Ishikawa (cell line): ENCODE results near the gene S100A14.

Source experiments
- CEBPB ChIP-seq: IDR thresholded peaks from 2 replicates; pipeline ENCODE4 v1.6.1; 2012
- CREB1 ChIP-seq: IDR thresholded peaks from 2 replicates; pipeline ENCODE4 v1.6.1; 2012; ENCODE audit warnings: low read depth
- EGR1 ChIP-seq: IDR thresholded peaks from 2 replicates; pipeline ENCODE4 v1.6.1; 2012
- EP300 ChIP-seq: IDR thresholded peaks from 2 replicates; pipeline ENCODE4 v1.6.1; 2012; ENCODE audit warnings: borderline replicate concordance
- FOXM1 ChIP-seq: IDR thresholded peaks from 2 replicates; pipeline ENCODE4 v1.6.1; 2012; ENCODE audit warnings: low read depth, borderline replicate concordance
- MAX ChIP-seq: IDR thresholded peaks from 2 replicates; pipeline ENCODE4 v1.6.1; 2012
- NFIC ChIP-seq: IDR thresholded peaks from 2 replicates; pipeline ENCODE4 v1.6.1; 2012
- RAD21 ChIP-seq: IDR thresholded peaks from 2 replicates; pipeline ENCODE4 v1.6.1; 2012; ENCODE audit warnings: low read depth
- REST ChIP-seq: IDR thresholded peaks from 2 replicates; pipeline ENCODE4 v1.6.1; 2012; ENCODE audit warnings: low read depth, mild to moderate bottlenecking
- TAF1 ChIP-seq: IDR thresholded peaks from 2 replicates; pipeline ENCODE4 v1.6.1; 2012; ENCODE audit warnings: low read depth, mild to moderate bottlenecking
- TCF12 ChIP-seq: IDR thresholded peaks from 2 replicates; pipeline ENCODE4 v1.6.1; 2012; ENCODE audit warnings: low read depth
- TEAD4 ChIP-seq: IDR thresholded peaks from 2 replicates; pipeline ENCODE4 v1.6.1; 2012
- USF1 ChIP-seq: IDR thresholded peaks from 2 replicates; pipeline ENCODE4 v1.6.1; 2012
- YY1 ChIP-seq: IDR thresholded peaks from 2 replicates; pipeline ENCODE4 v1.6.1; 2012; ENCODE audit warnings: low read depth
- ZBTB7A ChIP-seq: IDR thresholded peaks from 2 replicates; pipeline ENCODE4 v1.6.1; 2012; ENCODE audit warnings: low read depth

S100A14 gene

GRCh38 chr1:153639280-153639679 lies 23.2 kb upstream of the S100A14 start:
- TF ChIP-seq EP300 = no peak
- TF ChIP-seq EGR1 = no peak
- no peak for TF ChIP-seq RAD21
- no peak for TF ChIP-seq MAX
- TF ChIP-seq CEBPB = no peak
- TF ChIP-seq NFIC = no peak
- TF ChIP-seq YY1 = no peak
- TF ChIP-seq TAF1 = no peak
- no peak for TF ChIP-seq REST
- no peak for TF ChIP-seq USF1
- no peak for TF ChIP-seq CREB1
- no peak for TF ChIP-seq TCF12
- no peak for TF ChIP-seq ZBTB7A
- TF ChIP-seq FOXM1 = no peak
- TF ChIP-seq TEAD4 = no peak

- no peak for TF ChIP-seq CEBPB
- no peak for TF ChIP-seq TCF12
- TF ChIP-seq ZBTB7A = no peak
- TF ChIP-seq EGR1 = no peak
- no peak for TF ChIP-seq RAD21
- no peak for TF ChIP-seq MAX
- TF ChIP-seq YY1 = no peak
- TF ChIP-seq REST = no peak
- TF ChIP-seq USF1 = no peak
- TF ChIP-seq EP300 = no peak
Observed at GRCh38 chr1:153638261-153638660, 22.1 kb upstream of the S100A14 start.

- TF ChIP-seq MAX (no peak), USF1 (no peak), YY1 (no peak), RAD21 (no peak), CREB1 (no peak), EP300 (no peak), TCF12 (no peak), TAF1 (no peak), REST (no peak), FOXM1 (no peak), EGR1 (no peak), ZBTB7A (no peak), TEAD4 (no peak), CEBPB (no peak), NFIC (no peak)
Observed at GRCh38 chr1:153636312-153636711, 20.2 kb upstream of the S100A14 start.

- TF ChIP-seq YY1 (no peak), NFIC (no peak), ZBTB7A (no peak), MAX (no peak), CEBPB (no peak), EGR1 (no peak), RAD21 (no peak), CREB1 (no peak), REST (no peak), USF1 (no peak), EP300 (no peak)
Observed at GRCh38 chr1:153635872-153636271, 19.7 kb upstream of the S100A14 start.
